CD4-positive, alpha-beta T cell (primary cell): ENCODE results near the gene PHYHIPL. TPM values are rescaled to one million over a fixed set of nuclear protein-coding genes. Genes with fewer than 3 reads are reported as not detected.

Experiments
- ATAC-seq: fragments of 200-7000 bp; cut with Tn5 transposase; one replicate; pipeline ENCODE4 v1.10.0; 2022; ENCODE audit warnings: mild to moderate bottlenecking; ENCODE audit not compliant: poor library complexity
- CTCF ChIA-PET: fragments of 350-600 bp; sonication (Branson Sonifier 250); formaldehyde crosslinking; loops from one replicate; lab custom pipeline; 2021; ENCODE audit warnings: antibody characterized with exemption, inconsistent platforms; lab: Charles Lee
- POLR2A ChIA-PET: fragments of 350-600 bp; sonication (Branson Sonifier 250); formaldehyde crosslinking; loops from one replicate; lab custom pipeline; 2021; ENCODE audit warnings: antibody characterized with exemption, inconsistent platforms; lab: Charles Lee
- DNase-seq, 14 experiments: peaks; one replicate each; pipeline ENCODE4 v3.0.0-alpha.2; 2013 to 2020; ENCODE audit warnings: mixed read lengths in 2 of 14
- H3K27ac ChIP-seq, 2 donors: one replicate each; pipeline versions ENCODE4 v1.5.1 to v1.7.0; 2013; ENCODE audit warnings: low read length in 2 of 2, low read depth in 1 of 2, mild to moderate bottlenecking in 1 of 2
- H3K27me3 ChIP-seq, 2 experiments: 1 replicate in 1 of 2; 2 replicates in 1 of 2; pipeline versions ENCODE4 v1.6.1 to v1.7.0; 2013; ENCODE audit warnings: low read length in 2 of 2, control low read depth in 1 of 2, mild to moderate bottlenecking in 1 of 2, moderate library complexity in 1 of 2; ENCODE audit not compliant: insufficient read depth in 2 of 2, control insufficient read depth in 1 of 2
- H3K36me3 ChIP-seq: one replicate; pipeline ENCODE4 v1.6.1; 2013; ENCODE audit warnings: low read length, control low read depth; ENCODE audit not compliant: insufficient read depth
- H3K4me1 ChIP-seq: one replicate; pipeline ENCODE4 v1.6.1; 2013; ENCODE audit warnings: low read length, control low read depth; ENCODE audit not compliant: insufficient read depth
- H3K4me3 ChIP-seq: one replicate; pipeline ENCODE4 v1.5.1; 2013; ENCODE audit warnings: mild to moderate bottlenecking, low read length, moderate library complexity
- H3K9me3 ChIP-seq, 2 experiments: 1 replicate in 1 of 2; 2 replicates in 1 of 2; pipeline versions ENCODE4 v1.6.1 to v1.7.0; 2013; ENCODE audit warnings: low read length in 2 of 2, mild to moderate bottlenecking in 2 of 2, control low read depth in 1 of 2, moderate library complexity in 1 of 2; ENCODE audit not compliant: control insufficient read depth in 1 of 2, insufficient read depth in 1 of 2
- H3K27ac Mint-ChIP-seq: one replicate; pipeline ENCODE4 v1.8.0; 2020; ENCODE audit warnings: mixed read lengths
- H3K27me3 Mint-ChIP-seq: one replicate; pipeline ENCODE4 v1.8.0; 2021; ENCODE audit warnings: mixed read lengths
- H3K36me3 Mint-ChIP-seq: one replicate; pipeline ENCODE4 v1.8.0; 2021; ENCODE audit warnings: low read depth, mixed read lengths
- H3K4me1 Mint-ChIP-seq: one replicate; pipeline ENCODE4 v1.8.0; 2021; ENCODE audit warnings: low read depth, mixed read lengths
- H3K4me3 Mint-ChIP-seq: one replicate; pipeline ENCODE4 v1.8.0; 2020; ENCODE audit warnings: mild to moderate bottlenecking, mixed read lengths
- H3K9me3 Mint-ChIP-seq: one replicate; pipeline ENCODE4 v1.8.0; 2020; ENCODE audit warnings: mixed read lengths
- intact Hi-C, 2 experiments: fragments of 100-400 bp; cut with DNase I in 1 of 2; cut with micrococcal nuclease in 1 of 2; formaldehyde crosslinking; loops; one replicate each; pipeline versions ENCODE4 v1.15.1 to v1.9.0; 2023 to 2025; cut with DNase I, micrococcal nuclease
- total RNA-seq, 174 experiments: library from RNA in 2 of 174; stranded (reverse) in 2 of 174; gene quantifications; one replicate each; pipeline ENCODE4 v1.2.3 and lab custom pipeline; 2021 to 2026
- TF ChIP-seq, protein P1 (sequence below): fragments of 200-600 bp; IDR thresholded peaks from one replicate; pipeline ENCODE4 v1.8.0; 2022; ENCODE audit warnings: antibody characterized with exemption, mild to moderate bottlenecking

PHYHIPL gene
- total RNA-seq, 2 experiments from 2014 or later: not detected

- H3K36me3 Mint-ChIP-seq: no peaks in the 10 kb centered on the region
- no peak overlapping the region for H3K4me3 ChIP-seq
- intact Hi-C loops: no loop called here
- H3K4me1 ChIP-seq: no peaks in the 10 kb centered on the region
- DNase-seq: no peak
- no peaks in the 10 kb centered on the region for H3K4me1 Mint-ChIP-seq
- ChIA-PET CTCF (no interaction called here), POLR2A (no interaction called here)
- TF ChIP-seq, protein P1, sequence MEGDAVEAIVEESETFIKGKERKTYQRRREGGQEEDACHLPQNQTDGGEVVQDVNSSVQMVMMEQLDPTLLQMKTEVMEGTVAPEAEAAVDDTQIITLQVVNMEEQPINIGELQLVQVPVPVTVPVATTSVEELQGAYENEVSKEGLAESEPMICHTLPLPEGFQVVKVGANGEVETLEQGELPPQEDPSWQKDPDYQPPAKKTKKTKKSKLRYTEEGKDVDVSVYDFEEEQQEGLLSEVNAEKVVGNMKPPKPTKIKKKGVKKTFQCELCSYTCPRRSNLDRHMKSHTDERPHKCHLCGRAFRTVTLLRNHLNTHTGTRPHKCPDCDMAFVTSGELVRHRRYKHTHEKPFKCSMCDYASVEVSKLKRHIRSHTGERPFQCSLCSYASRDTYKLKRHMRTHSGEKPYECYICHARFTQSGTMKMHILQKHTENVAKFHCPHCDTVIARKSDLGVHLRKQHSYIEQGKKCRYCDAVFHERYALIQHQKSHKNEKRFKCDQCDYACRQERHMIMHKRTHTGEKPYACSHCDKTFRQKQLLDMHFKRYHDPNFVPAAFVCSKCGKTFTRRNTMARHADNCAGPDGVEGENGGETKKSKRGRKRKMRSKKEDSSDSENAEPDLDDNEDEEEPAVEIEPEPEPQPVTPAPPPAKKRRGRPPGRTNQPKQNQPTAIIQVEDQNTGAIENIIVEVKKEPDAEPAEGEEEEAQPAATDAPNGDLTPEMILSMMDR: no peak
- H3K27ac ChIP-seq: no peak overlapping the region
- H3K27me3 ChIP-seq: no peaks in the 10 kb centered on the region
- no peak for ATAC-seq
- H3K27ac Mint-ChIP-seq: no peak overlapping the region
- no peaks in the 10 kb centered on the region for H3K36me3 ChIP-seq
- no peaks in the 10 kb centered on the region for H3K27me3 Mint-ChIP-seq
- H3K4me3 Mint-ChIP-seq: no peak overlapping the region
- no peaks in the 10 kb centered on the region for H3K9me3 Mint-ChIP-seq
- no peaks in the 10 kb centered on the region for H3K9me3 ChIP-seq
Measured at GRCh38 chr10:59225211-59225610, 48.8 kb downstream of the PHYHIPL start.

DNA sequence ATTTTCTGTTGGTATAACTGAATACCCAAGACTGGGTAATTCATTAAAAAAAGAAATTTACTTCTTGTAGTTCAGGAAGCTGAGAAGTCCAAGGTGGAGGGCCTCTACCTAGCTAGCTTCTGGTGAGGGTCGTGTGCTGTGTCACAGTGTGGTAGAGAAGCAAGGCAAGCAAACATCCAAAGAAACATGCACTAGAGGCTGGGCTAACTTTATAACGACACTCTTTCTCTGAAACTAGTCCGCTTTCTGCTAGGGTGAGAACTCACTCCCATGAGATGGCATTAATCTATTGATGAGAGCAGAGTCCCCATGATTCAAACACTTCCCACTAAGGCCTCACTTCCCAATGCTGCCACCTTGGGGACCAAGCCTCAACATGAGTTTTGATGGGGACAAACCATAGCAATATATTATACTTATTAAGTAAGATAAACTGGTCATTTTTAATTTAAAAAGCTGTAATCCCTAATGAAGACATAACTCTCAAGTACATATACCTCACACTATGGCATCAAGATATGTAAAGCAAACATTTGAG lies 50.8 kb downstream of the PHYHIPL start:
- no peaks in the 10 kb centered on the region for H3K27me3 ChIP-seq
- no peak overlapping the region for H3K27ac ChIP-seq
- ChIA-PET POLR2A (no interaction called here), CTCF (no interaction called here)
- no peaks in the 10 kb centered on the region for H3K27me3 Mint-ChIP-seq
- H3K9me3 Mint-ChIP-seq: no peaks in the 10 kb centered on the region
- no peak for ATAC-seq
- intact Hi-C loops: no loop called here
- no peaks in the 10 kb centered on the region for H3K36me3 ChIP-seq
- DNase-seq: no peak
- TF ChIP-seq, protein P1: no peak
- no peak overlapping the region for H3K4me3 ChIP-seq
- H3K4me1 ChIP-seq: no peaks in the 10 kb centered on the region
- H3K27ac Mint-ChIP-seq: no peak overlapping the region
- H3K4me3 Mint-ChIP-seq: no peak overlapping the region
- H3K36me3 Mint-ChIP-seq: no peaks in the 10 kb centered on the region
- H3K9me3 ChIP-seq: no peaks in the 10 kb centered on the region
- no peaks in the 10 kb centered on the region for H3K4me1 Mint-ChIP-seq

GRCh38 chr10:59229441-59229840 lies 53.0 kb downstream of the PHYHIPL start:
- no peaks in the 10 kb centered on the region for H3K27me3 Mint-ChIP-seq
- TF ChIP-seq, protein P1: no peak

More at GRCh38 chr10:59229441-59229840, 53.0 kb downstream of the PHYHIPL start:
- ATAC-seq (no peak), DNase-seq (no peak)
- H3K4me1 Mint-ChIP-seq: no peaks in the 10 kb centered on the region
- H3K36me3 ChIP-seq: no peaks in the 10 kb centered on the region
- no peak overlapping the region for H3K4me3 Mint-ChIP-seq
- no peaks in the 10 kb centered on the region for H3K4me1 ChIP-seq
- H3K9me3 Mint-ChIP-seq: no peaks in the 10 kb centered on the region
- no peaks in the 10 kb centered on the region for H3K36me3 Mint-ChIP-seq
- intact Hi-C loops: no loop called here
- H3K27ac Mint-ChIP-seq: no peak overlapping the region
- ChIA-PET POLR2A (no interaction called here), CTCF (no interaction called here)
- H3K27me3 ChIP-seq: no peaks in the 10 kb centered on the region
- no peak overlapping the region for H3K4me3 ChIP-seq
- no peaks in the 10 kb centered on the region for H3K9me3 ChIP-seq
- H3K27ac ChIP-seq: no peak overlapping the region
